ENCODE data around the gene TUBGCP2.

The TUBGCP2 gene

DNA sequence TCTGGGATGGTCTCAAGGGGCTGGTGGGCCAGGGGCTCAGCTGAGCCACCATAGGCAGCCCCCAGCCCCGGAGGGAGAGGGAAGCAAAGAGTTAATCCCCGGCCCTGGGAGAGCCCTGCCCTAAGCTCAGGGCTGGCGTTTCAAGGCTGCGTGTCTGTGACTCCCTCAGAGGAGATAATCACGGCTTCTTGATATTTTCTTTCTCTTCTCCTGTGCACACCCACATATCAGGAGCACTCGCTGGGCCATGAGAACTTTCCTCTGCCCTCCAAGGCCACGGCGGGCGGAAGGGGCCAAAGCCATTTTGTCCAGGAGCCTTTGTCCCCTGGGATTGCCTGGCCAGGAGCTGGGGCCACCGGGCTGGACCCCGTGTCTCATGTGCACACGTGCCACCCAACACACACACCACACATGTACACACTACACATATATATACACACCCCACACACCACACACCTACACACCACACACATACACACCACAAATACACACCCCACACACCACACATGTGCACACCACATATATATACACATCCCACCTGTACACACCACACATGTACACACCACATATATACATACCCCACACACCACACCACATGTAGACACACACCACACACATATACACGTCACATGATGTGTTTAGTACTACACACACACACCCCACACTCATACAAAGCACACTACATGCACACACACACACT, 54.1 kb downstream of the TUBGCP2 start:
- no peak overlapping the region for H3K27ac Mint-ChIP-seq
- H3K27me3 Mint-ChIP-seq (ENCODE audit: low read depth), result no peaks in the 10 kb centered on the region
- no peak overlapping the region for H3K4me3 Mint-ChIP-seq
- H3K4me1 Mint-ChIP-seq (ENCODE audit: low read depth), result peaks cover 13% of the 10 kb centered on the region
- H3K9me3 Mint-ChIP-seq, result no peaks in the 10 kb centered on the region
- H3K36me3 Mint-ChIP-seq (ENCODE audit: low read depth), result no peaks in the 10 kb centered on the region

DNA sequence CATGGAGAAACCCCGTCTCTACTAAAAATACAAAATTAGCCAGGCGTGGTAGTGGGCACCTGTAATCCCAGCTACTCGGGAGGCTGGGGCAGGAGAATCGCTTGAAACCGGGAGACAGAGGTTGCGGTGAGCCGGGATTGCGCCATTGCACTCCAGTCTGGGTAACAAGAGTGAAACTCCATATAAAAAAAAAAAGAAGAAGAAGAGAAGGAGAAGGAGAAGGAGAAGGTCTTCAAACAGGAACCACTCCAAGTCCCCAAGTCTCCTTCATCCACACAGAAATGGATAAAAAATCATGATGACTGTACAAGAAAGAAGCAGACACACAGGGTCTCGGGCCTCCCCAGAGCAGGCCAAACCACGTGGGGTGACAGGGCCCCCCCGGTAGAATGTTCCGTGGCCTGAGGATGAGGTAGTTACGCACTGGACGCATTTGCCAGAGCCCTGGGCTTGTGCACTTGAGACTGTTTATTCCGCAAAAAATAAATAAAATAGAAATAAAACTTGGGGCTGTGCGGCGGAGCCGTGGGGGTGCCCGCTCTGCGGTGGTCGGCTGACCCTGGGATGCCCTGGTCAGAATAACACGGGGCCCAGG, 55.2 kb downstream of the TUBGCP2 start:
- H3K27ac Mint-ChIP-seq, result peak overlapping the region; percentile 6
- no peak overlapping the region for H3K4me3 Mint-ChIP-seq
- no peaks in the 10 kb centered on the region for H3K9me3 Mint-ChIP-seq

DNA sequence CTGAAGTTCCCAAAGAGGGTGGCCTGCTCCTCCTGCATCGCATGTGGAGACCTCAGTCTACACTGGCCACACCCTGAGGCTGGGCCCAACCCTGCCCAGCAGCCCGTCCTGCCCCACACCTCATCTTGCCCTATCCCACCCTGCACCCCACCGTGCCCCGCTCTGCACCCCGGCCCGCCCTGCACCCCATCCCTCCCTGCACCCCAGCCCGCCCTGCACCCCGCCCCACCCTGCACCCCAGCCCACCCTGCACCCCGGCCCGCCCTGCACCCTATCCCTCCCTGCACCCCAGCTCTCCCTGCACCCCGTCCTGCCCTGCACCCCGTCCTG, 56.5 kb downstream of the TUBGCP2 start:
- H3K27ac Mint-ChIP-seq, result no peak overlapping the region
- H3K4me1 Mint-ChIP-seq (ENCODE audit: low read depth), result peaks cover under 1% of the 10 kb centered on the region
- H3K27me3 Mint-ChIP-seq (ENCODE audit: low read depth), result no peaks in the 10 kb centered on the region
- H3K9me3 Mint-ChIP-seq, result no peaks in the 10 kb centered on the region
- no peak overlapping the region for H3K4me3 Mint-ChIP-seq
- no peaks in the 10 kb centered on the region for H3K36me3 Mint-ChIP-seq (ENCODE audit: low read depth)

More for the DNA sequence above, 55.2 kb downstream of the TUBGCP2 start:
- Mint-ChIP-seq H3K27me3 (ENCODE audit: low read depth) (no peaks in the 10 kb centered on the region), H3K36me3 (ENCODE audit: low read depth) (no peaks in the 10 kb centered on the region), H3K4me1 (ENCODE audit: low read depth) (peaks cover 7% of the 10 kb centered on the region)

DNA sequence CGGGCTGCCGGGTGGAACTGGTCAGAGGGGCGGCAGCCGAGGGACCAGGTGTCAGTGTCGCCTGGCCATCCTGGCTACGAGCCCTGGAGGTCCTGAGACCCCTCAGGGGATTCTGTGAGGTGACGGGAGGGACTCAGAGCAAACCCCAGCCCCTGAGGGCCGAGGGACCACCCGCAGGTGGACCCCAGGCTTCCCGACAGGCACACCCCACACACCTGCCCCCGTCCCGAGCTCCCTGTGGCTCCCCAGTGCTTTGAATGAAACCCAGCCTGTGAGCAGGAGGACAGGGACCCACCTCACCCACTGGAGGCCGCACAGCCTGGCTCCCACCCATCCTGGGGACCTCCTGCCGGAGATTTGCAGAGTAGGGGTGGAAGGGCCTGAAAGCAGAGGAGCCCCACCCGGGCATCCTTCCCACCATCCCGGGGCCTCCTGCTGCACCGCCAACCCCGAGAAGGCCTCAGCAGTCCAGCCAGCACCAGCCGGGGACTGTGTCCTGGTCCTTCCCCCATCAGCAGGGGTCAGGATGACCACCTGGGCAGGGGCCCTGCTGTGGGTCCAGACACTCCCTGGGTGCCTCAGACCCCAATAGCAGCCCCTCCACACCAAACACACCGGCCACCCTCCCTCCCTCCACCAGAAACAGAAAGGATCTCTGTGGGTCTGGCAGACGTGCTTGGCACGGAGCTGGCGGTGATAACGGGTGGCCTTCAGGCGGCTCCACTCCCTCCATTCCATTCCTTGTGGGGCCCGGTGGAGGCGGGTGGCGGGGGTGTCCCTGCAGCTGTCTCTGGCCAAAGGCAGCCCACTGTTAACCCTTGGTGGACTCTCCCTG, 57.1 kb downstream of the TUBGCP2 start:
- peaks cover 3% of the 10 kb centered on the region for H3K4me1 Mint-ChIP-seq (ENCODE audit: low read depth)
- H3K27ac Mint-ChIP-seq, result no peak overlapping the region
- H3K36me3 Mint-ChIP-seq (ENCODE audit: low read depth), result no peaks in the 10 kb centered on the region
- H3K9me3 Mint-ChIP-seq, result no peaks in the 10 kb centered on the region
- H3K27me3 Mint-ChIP-seq (ENCODE audit: low read depth), result no peaks in the 10 kb centered on the region
- H3K4me3 Mint-ChIP-seq, result no peak overlapping the region

DNA sequence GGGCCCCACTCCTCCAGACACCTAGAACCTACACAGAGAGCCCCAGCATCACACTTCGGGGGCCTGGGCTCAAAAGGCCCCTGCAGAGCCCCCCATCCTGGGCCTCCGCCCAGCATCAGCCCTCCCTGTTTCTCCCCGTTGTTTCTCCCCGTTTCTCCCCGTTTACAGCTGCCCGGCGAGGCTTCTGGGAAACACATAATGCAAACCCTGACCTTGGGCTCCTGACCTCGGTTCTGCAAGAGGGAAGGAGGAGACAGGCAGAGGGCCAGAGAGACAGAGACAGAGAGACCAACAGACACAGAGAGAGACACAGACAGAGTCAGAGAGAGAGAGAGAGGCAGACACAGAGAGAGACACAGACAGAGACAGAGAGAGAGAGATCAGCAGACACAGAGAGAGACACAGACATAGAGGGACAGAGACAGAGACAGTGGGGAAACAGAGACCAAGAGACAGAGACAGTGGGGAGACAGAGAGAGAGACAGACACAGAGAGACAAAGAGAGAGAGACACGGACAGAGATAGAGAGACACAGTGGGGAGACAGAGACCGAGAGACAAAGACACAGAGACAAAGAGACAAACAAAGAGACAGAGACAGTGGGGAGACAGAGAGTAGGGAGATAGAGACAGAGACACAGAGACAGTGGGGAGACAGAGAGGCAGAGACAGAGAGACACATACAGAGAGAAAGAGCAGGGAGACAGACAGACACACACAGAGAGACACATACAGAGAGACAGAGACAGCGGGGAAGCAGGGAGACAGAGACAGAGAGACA, 58.5 kb downstream of the TUBGCP2 start:
- H3K27me3 Mint-ChIP-seq (ENCODE audit: low read depth), result no peaks in the 10 kb centered on the region
- no peak overlapping the region for H3K27ac Mint-ChIP-seq
- H3K4me3 Mint-ChIP-seq, result no peak overlapping the region
- no peaks in the 10 kb centered on the region for H3K9me3 Mint-ChIP-seq
- no peaks in the 10 kb centered on the region for H3K36me3 Mint-ChIP-seq (ENCODE audit: low read depth)
- peaks cover 3% of the 10 kb centered on the region for H3K4me1 Mint-ChIP-seq (ENCODE audit: low read depth)

DNA sequence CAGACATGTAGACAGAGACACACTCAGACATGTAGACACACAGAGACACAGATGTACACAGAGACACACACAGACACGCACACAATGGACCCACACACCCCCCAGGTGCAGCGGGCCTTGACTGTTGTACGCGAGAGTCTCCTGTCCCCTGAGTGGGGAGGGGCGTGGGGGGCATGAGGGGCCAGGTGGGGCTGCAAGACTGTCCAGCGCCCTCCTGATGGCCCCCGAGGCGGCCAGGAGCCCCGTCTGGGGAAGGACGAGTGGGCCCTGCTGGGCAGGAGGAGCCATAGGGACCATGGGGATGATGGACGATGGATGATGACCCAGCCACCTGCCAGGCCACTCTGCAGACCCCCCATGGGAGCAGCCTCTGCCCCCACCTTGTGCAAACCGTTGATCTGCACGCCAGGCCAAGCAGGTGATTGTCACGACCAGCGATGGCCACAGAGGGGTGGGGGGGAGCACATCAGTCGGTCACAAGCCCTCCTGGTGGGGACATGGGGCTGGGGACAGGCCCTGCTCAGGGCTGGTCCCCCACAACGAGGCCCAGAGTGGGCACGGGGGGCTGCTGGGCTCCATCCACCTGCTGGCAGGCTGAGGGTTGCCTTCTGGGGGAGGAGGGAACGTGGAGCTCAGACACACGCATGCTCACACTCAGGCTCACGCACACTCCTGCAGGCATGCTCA, 59.4 kb downstream of the TUBGCP2 start:
- H3K27ac Mint-ChIP-seq, result no peak overlapping the region
- H3K4me1 Mint-ChIP-seq (ENCODE audit: low read depth), result peaks cover 3% of the 10 kb centered on the region
- no peaks in the 10 kb centered on the region for H3K9me3 Mint-ChIP-seq
- no peaks in the 10 kb centered on the region for H3K36me3 Mint-ChIP-seq (ENCODE audit: low read depth)
- no peaks in the 10 kb centered on the region for H3K27me3 Mint-ChIP-seq (ENCODE audit: low read depth)
- H3K4me3 Mint-ChIP-seq, result no peak overlapping the region

DNA sequence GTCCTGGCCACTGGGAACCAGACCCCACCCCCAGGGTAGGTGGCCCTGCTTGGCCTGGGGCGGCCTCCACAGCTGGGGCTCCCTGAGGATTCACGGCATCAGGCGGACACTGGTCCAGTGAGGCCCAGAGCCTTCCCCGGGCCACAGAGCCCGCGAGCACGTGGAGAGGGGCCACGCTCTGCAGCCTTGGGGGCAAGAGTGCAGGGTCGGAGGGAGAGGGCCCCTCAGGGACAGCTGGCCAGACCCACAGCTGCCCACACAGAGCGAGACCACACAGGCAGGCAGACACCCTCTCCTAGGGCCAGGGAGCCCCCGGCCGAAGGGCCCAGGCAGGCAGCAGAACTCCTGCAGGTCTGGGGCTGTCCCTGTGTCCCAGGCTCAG, 60.3 kb downstream of the TUBGCP2 start:
- Mint-ChIP-seq H3K4me3 (no peak overlapping the region), H3K36me3 (ENCODE audit: low read depth) (no peaks in the 10 kb centered on the region), H3K4me1 (ENCODE audit: low read depth) (peaks cover 3% of the 10 kb centered on the region), H3K27ac (no peak overlapping the region), H3K27me3 (ENCODE audit: low read depth) (no peaks in the 10 kb centered on the region), H3K9me3 (no peaks in the 10 kb centered on the region)

DNA sequence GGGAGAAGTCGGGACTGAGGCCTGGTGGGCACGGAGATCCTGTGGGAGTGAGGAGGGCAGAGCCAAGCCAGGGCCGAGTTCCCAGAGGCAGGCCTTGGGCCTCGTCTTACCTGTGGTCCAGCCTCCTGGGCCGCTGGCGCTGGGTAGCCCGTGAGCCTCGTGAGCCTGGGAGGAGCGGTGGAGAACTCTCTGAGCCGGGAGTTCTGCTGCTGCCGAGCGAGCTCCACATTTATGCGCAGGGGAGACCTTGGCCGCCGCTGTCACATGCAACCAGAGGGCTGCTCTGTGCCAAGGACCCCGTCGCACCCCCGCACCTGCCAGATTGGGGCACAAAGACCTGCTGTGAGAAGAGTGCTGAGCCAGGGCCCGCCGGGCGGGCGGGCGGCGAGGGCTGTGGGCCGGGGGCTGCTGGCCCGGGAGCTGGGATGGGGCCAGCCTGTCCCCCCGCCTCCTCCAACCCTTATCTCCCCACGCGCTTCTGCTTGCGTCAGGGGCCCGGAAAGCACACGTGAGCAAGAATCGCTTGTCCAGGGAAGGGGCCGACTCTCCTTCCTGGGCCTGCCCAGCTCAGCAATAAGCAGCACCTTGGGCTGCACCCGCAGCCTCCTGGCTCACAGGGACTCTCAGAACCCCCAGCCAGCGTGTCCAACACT, 60.9 kb downstream of the TUBGCP2 start:
- no peaks in the 10 kb centered on the region for H3K9me3 Mint-ChIP-seq
- no peak overlapping the region for H3K27ac Mint-ChIP-seq
- H3K4me1 Mint-ChIP-seq (ENCODE audit: low read depth), result peaks cover 3% of the 10 kb centered on the region
- H3K36me3 Mint-ChIP-seq (ENCODE audit: low read depth), result no peaks in the 10 kb centered on the region
- no peak overlapping the region for H3K4me3 Mint-ChIP-seq
- H3K27me3 Mint-ChIP-seq (ENCODE audit: low read depth), result peaks cover 4% of the 10 kb centered on the region

DNA sequence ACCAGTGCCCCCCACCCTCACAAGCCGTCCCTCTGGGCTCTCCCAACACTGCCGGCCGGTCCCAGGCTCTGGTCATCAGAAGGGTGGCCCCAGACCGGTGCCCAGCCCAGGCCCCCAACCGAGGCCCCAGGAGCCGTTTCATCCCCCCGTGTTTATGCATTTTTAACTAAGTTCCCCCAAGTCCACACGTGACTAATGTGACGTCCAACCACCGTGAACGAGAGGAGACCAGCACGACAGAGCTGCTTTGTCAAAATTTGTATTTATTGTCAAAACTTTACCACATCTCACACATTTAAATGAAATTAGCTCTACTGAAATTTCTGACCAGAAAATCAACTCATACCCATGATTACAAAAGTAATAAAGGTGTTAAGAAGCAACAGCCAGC, 62.4 kb downstream of the TUBGCP2 start:
- H3K36me3 Mint-ChIP-seq (ENCODE audit: low read depth), result no peaks in the 10 kb centered on the region
- H3K27ac Mint-ChIP-seq, result no peak overlapping the region
- H3K4me1 Mint-ChIP-seq (ENCODE audit: low read depth), result peaks cover 10% of the 10 kb centered on the region
- H3K4me3 Mint-ChIP-seq, result no peak overlapping the region
- H3K9me3 Mint-ChIP-seq, result no peaks in the 10 kb centered on the region
- peaks cover 15% of the 10 kb centered on the region for H3K27me3 Mint-ChIP-seq (ENCODE audit: low read depth)

DNA sequence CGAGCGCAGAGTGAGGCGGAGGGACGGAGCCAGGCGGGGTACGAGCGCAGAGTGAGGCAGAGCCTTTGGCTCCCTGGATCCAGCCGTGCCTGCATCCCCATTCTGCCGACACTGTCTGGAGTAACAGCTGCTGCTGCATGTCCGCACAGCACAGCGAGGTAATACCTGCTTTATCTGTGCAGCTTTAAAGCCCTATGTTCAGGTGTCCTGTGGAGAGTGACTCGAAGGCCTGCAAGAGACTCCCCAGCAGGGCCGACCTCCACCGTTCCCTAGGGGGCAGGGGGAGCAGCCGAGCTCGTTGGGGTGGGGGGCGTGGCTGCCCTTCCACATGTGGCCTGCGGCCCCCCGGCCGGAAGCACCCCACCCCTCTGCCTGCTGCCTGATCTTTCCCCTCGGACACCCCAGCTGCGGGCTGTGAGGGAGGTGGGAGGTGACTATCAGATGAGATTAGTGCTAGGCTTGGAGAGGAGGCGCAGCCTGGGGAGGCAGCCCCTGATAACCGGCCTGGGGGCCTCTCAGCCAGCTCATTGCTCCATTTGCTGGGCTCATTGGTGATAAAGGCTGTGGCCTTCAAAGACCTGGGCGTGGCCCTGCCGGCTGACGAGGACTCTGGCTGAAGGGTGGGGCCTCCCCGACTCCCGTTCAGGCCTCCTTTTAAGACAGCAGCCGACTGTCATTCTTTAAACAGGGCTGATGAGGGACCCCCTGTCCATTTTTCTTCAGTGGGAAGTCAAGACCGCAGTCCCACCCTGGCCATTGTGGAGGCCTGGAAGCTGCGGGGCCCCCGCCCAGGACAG, 63.0 kb downstream of the TUBGCP2 start:
- H3K27me3 Mint-ChIP-seq (ENCODE audit: low read depth), result peaks cover 21% of the 10 kb centered on the region

DNA sequence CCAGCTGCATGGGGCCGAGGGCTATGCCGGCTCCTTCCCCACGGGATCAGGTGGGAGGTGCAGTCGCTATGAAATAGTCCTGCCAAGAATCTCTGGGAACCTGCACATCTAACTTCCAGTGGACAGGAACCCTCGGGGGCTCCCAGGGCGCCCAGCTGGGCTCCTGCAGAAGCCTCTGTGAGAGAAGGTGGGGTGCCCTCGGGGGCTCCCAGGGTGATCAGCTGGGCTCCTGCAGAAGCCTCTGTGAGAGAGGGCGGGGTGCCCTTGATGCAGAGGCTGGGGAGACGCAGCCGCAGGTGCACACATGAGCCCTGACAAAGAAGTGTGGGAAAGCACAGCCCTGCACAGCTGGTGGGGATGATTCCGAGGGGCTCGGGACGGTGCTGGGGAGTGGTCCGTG, 65.1 kb downstream of the TUBGCP2 start:
- Mint-ChIP-seq H3K9me3 (no peaks in the 10 kb centered on the region), H3K27ac (no peak overlapping the region), H3K4me1 (ENCODE audit: low read depth) (peaks cover 14% of the 10 kb centered on the region), H3K36me3 (ENCODE audit: low read depth) (no peaks in the 10 kb centered on the region), H3K4me3 (no peak overlapping the region), H3K27me3 (ENCODE audit: low read depth) (peaks cover 37% of the 10 kb centered on the region)

More for the DNA sequence above, 63.0 kb downstream of the TUBGCP2 start:
- H3K27ac Mint-ChIP-seq, result no peak overlapping the region
- no peaks in the 10 kb centered on the region for H3K36me3 Mint-ChIP-seq (ENCODE audit: low read depth)
- no peak overlapping the region for H3K4me3 Mint-ChIP-seq
- peaks cover 14% of the 10 kb centered on the region for H3K4me1 Mint-ChIP-seq (ENCODE audit: low read depth)
- H3K9me3 Mint-ChIP-seq, result no peaks in the 10 kb centered on the region

DNA sequence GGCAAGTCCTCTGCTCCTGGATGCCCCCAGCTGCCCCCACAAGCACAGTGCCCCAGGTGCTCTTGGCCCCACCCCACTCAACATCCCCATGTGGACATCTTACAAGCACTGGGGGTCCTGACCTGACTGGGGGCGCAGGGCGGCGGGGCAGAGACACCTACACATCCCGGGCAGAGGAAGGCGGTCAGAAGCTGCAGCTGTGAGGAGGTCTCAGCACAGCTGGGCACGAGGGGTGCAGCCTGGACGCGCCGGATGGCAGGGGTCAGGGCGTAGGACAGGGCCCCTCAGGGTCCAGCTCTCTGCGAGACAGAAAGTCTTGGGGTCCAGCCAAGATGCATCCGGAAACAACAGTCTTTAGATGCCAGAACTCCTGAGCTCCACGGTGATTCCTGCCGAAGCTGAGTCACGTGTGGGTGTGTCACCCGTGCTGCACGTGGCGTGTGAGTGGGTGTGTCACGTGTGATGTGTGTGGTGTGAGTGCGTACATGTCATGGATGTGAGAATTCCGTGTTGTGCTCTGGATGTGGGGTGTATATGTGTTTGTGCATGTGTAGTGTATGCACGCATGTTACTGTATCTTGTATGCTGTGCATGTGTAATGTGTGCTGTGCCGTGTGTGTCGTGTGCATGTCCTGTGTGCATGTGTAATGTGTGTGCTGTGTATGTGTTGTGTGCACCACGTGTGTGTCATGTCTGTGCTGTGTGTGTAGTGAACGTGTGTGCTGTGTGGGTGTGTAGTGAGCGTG, 65.9 kb downstream of the TUBGCP2 start:
- H3K36me3 Mint-ChIP-seq (ENCODE audit: low read depth), result no peaks in the 10 kb centered on the region
- no peaks in the 10 kb centered on the region for H3K9me3 Mint-ChIP-seq
- H3K27ac Mint-ChIP-seq, result no peak overlapping the region
- peaks cover 41% of the 10 kb centered on the region for H3K27me3 Mint-ChIP-seq (ENCODE audit: low read depth)
- peak overlapping the region; percentile 37 for H3K4me3 Mint-ChIP-seq
- H3K4me1 Mint-ChIP-seq (ENCODE audit: low read depth), result peaks cover 14% of the 10 kb centered on the region

Measured in T-helper 1 cell treated with Interleukin-12 subunit alpha and Interleukin-12 subunit beta and Interleukin-4 antibody, amounts not matched to agents 30 μg/mL and 1 μg/mL, for 36 hours (primary cell).